SH-SY5Y (cell line): ENCODE data around the gene CRBN.

Experiments
- GATA2 ChIP-seq: IDR thresholded peaks from 2 replicates; pipeline ENCODE4 v1.6.1; 2011; ENCODE audit warnings: mild to moderate bottlenecking, low read depth, low read length
- GATA3 ChIP-seq: IDR thresholded peaks from 2 replicates; pipeline ENCODE4 v1.6.1; 2011; ENCODE audit warnings: low read depth, mild to moderate bottlenecking, low read length, moderate library complexity

CRBN gene

GRCh38 chr3:3179407-3180094 lies at the start of gene CRBN:
CRBN (minus strand) TSS chr3:3179691; CDS start chr3:3179687, 4 bp downstream.
- no peak for TF ChIP-seq GATA3
- no peak for TF ChIP-seq GATA2

DNA sequence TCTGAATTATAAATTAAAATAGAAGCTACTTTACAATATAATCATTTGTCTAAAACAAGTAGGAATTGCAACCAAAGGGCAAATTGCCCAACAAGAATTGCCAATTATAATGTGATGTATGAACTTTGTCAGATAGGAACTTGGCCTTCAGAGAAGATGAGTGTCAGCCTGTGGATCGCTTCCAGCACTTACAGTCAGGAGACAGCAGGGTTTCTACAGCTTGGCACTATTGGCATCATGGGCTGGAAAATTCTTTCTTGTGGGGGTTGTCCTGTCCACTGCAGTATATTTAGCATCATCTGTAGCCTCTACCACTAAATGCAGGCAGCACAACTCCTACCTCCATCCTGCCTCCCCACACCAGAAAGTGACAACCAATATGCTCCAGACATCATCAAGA lies 48.1 kb upstream of the CRBN start:
- no peak for TF ChIP-seq GATA2

DNA sequence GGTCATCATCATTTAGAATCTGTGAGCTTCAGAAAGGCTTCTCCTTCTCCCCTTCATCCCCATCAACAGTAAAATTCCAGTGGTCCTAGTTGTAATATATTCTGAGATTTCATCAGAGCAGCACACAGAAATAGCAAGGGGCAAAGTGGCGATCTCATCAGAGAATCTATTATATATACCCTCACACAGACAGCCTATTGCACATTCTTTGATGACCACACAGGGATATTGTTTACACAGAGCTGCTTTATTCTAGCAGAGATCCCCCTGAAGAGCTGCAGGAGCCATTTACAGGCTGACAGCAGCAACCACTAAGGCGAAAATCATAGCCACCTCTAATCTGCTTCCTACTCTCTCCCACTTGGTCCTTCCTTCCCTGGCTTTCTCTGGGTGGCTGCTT lies 42.0 kb upstream of the CRBN start:
- TF ChIP-seq GATA3: no peak
- no peak for TF ChIP-seq GATA2

DNA sequence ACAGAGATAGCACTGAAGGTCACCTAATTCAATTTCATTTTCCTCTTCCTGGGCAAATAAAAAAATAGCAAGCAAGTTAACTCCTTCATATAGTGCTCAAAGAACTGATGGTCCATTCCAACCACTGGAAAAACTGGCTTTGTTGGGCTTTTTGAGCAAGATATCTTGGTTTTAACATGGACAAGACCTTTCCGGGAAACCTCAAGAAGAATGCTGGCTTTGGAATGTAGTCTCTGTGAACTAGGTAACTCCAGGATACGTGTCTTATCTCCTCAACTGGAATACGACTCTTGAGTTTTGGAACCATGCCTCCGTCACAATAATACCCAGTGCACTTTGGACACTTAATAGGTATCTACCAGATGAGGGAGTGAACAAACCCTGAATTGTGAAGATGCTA lies 36.9 kb upstream of the CRBN start:
- no peak for TF ChIP-seq GATA2
- no peak for TF ChIP-seq GATA3

GRCh38 chr3:3212781-3213440 lies 33.4 kb upstream of the CRBN start:
- TF ChIP-seq GATA3: no peak
- no peak for TF ChIP-seq GATA2

- TF ChIP-seq GATA2 (no peak), GATA3 (no peak)
Observed at GRCh38 chr3:3209714-3210113, 30.2 kb upstream of the CRBN start.

GRCh38 chr3:3209057-3209456 lies 29.6 kb upstream of the CRBN start:
- TF ChIP-seq GATA2 (no peak), GATA3 (no peak)

DNA sequence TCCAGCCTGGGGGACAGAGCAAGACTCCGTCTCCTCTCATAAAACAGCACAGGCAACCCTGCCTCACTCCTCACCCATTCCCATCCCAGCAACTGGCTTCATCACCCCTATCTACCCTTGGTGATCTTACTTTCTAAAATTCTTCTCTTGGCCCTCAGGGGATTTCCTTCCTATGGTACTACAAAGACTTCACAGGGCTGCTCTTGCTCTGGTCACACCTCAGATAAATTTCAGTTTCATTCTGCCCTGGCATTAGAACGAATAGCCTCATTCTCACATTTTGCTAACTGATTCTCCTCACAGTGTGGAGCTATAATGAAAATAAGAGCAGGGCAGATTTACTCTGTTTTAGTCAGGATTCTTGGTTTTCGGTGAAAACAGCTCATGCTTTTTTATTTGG lies 22.1 kb upstream of the CRBN start:
- no peak for TF ChIP-seq GATA2
- TF ChIP-seq GATA3: no peak

DNA sequence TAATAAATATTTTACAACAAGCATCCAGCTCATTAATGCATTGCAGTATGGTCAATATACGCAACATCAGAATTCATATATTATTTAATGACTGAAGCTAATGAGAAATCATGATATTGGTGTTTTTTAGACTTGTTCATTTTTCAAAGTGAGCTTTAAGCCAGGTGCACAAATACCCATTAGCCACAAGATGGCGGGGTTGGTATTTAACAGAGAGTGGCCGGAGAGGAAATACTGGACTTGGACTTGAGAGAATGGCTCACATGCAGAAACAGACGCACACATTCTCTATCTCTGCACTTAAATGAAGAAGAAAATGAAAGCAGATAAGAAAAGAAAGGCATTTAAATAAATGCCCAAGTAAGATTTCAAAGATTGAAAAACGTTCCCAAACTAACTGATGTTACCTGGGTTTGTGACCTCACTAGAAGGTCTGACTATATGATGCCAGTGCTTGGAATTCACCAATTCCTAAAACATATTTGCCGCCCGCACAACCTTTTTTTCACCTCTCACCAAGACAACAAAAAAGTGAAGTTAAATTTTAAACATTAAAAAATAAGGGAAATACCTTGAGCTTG lies 21.2 kb upstream of the CRBN start:
- no peak for TF ChIP-seq GATA3
- no peak for TF ChIP-seq GATA2

DNA sequence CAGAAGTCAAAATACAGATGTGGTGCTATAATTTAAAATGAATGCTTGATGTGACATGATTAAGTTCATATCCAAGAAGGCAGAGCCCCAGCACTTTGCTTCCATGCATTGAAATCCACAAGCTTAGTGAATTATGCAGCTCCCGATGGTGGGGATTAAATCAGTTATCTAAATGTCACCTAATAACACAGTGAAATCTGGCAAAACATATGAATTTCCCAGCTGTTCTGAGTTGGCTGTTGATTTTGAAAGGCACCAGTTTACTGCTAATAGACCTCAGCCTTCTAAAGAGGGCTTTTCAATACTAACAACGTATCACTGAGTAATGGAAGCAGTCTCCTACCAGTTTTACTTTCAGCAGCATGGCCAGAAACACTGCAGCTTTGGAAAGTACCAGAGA lies 19.8 kb upstream of the CRBN start:
- TF ChIP-seq GATA3 (no peak), GATA2 (no peak)

- TF ChIP-seq GATA3 (no peak), GATA2 (peak; percentile 34; the same call in 1 of the 2 replicates)
Observed at GRCh38 chr3:3196148-3196861, 16.8 kb upstream of the CRBN start.

DNA sequence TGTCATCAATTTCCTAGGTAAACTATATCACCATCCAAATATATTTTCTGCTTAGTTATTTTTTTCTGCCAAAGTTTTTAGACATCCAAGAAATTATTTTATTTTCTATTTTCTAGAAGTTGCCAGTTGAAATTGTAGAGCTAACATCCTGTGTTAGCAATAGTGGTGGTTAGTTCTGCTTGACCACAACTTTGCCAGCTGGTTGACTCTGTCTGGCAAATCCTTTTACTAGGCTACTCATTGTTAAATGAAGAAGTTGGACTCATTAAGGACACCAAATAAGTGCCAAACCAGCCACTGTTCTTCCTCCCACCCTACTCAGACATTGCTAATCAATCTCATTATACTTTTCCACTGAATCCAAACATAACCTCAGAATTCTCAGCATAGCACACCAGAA lies 15.4 kb upstream of the CRBN start:
- no peak for TF ChIP-seq GATA3
- TF ChIP-seq GATA2: no peak

- no peak for TF ChIP-seq GATA3
- TF ChIP-seq GATA2: no peak
Observed at GRCh38 chr3:3192286-3192675, 12.8 kb upstream of the CRBN start.

DNA sequence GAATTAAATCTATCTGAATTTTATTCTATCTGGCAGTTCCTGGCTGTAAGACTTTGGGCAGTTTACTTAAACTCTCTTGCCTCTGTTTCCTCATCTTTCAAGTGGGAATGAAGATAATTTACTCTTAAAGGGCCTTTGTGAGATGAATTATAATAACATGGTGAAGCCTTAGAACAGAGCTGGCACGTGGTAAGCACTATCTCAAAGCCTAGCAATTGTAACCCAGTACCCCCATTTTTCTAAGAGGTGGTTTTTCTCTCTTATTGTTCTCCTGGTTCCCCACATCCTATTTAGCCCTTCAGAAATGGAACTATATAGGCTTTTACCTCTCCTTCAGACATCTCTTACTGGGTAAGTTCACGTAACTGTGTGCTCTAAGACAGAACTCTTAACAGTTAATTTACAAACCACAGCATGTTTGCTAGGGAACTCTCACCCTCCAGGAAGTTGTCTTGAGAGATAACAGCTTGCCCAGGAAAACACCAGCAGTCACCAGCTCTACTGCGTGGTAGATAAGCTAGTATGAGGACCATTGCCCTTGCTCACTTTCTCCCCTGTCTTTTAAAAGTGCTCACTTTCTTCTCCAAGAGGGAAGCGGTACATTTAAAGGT lies 12.3 kb upstream of the CRBN start:
- TF ChIP-seq GATA3: no peak
- TF ChIP-seq GATA2: no peak
